ENCODE measurements around the gene OSBPL10. TPM values are rescaled to one million over a fixed set of nuclear protein-coding genes. Genes with fewer than 3 reads are reported as not detected.

Gene OSBPL10
- polyA plus RNA-seq, 1 donor: 22.9 TPM

- DNase-seq: no peak
Observed at GRCh38 chr3:31744913-31745312, 236.1 kb downstream of the OSBPL10 start.

- no peak for DNase-seq
Observed at GRCh38 chr3:31743331-31744089, 237.6 kb downstream of the OSBPL10 start.

- no peak for DNase-seq
Observed at GRCh38 chr3:31740397-31740796, 240.7 kb downstream of the OSBPL10 start.

GRCh38 chr3:31738412-31738811 is 242.7 kb downstream of the OSBPL10 start:
- DNase-seq: no peak

GRCh38 chr3:31735667-31736066 is 245.4 kb downstream of the OSBPL10 start:
- no peak for DNase-seq

- no peak for DNase-seq
Observed at GRCh38 chr3:31733234-31733667, 247.8 kb downstream of the OSBPL10 start.

GRCh38 chr3:31732548-31732947 is 248.5 kb downstream of the OSBPL10 start:
- DNase-seq: no peak

GRCh38 chr3:31729573-31729972 is 251.5 kb downstream of the OSBPL10 start:
- DNase-seq: no peak

- no peak for DNase-seq
Observed at GRCh38 chr3:31729082-31729481, 252.0 kb downstream of the OSBPL10 start.

GRCh38 chr3:31728403-31728802 is 252.7 kb downstream of the OSBPL10 start:
- no peak for DNase-seq

- no peak for DNase-seq
Observed at GRCh38 chr3:31725976-31726375, 255.1 kb downstream of the OSBPL10 start.

- no peak for DNase-seq
Observed at GRCh38 chr3:31725568-31725967, 255.5 kb downstream of the OSBPL10 start.

- no peak for DNase-seq
Observed at GRCh38 chr3:31724651-31725050, 256.4 kb downstream of the OSBPL10 start.

- no peak for DNase-seq
Observed at GRCh38 chr3:31724116-31724515, 256.9 kb downstream of the OSBPL10 start.

- DNase-seq: no peak
Observed at GRCh38 chr3:31723701-31724100, 257.4 kb downstream of the OSBPL10 start.

- DNase-seq: no peak
Observed at GRCh38 chr3:31721676-31722075, 259.4 kb downstream of the OSBPL10 start.

- no peak for DNase-seq
Observed at GRCh38 chr3:31714495-31715280, 266.4 kb downstream of the OSBPL10 start.

- DNase-seq: no peak
Observed at GRCh38 chr3:31713816-31714215, 267.2 kb downstream of the OSBPL10 start.

- DNase-seq: no peak
Observed at GRCh38 chr3:31710123-31710803, 270.8 kb downstream of the OSBPL10 start.

- no peak for DNase-seq
Observed at GRCh38 chr3:31709526-31709925, 271.5 kb downstream of the OSBPL10 start.

GRCh38 chr3:31709005-31709404 is 272.1 kb downstream of the OSBPL10 start:
- DNase-seq: no peak

GRCh38 chr3:31707286-31707685 is 273.8 kb downstream of the OSBPL10 start:
- DNase-seq: no peak

GRCh38 chr3:31705736-31706135 is 275.3 kb downstream of the OSBPL10 start:
- no peak for DNase-seq
